ENCODE results near the gene C14orf132.

GRCh38 chr14:96097752-96098151 is 58.6 kb downstream of the C14orf132 start:
- TF ChIP-seq POLR2A (IDR thresholded peaks at IDR 0.05) = no peak
- no peak for TF ChIP-seq CTCF (IDR thresholded peaks at IDR 0.05)

Measured in esophagus squamous epithelium (tissue), 4 donors.